H9 (cell line): ENCODE results near the gene MS4A15. TPM values are rescaled to one million over a fixed set of nuclear protein-coding genes. Genes with fewer than 3 reads are reported as not detected.

Experiments
- DNase-seq: peaks from one replicate; pipeline ENCODE4 v3.0.0-alpha.2; 2017
- H2AFZ ChIP-seq: one replicate; pipeline ENCODE4 v1.6.1; 2013; ENCODE audit warnings: mild to moderate bottlenecking, low read length, control low read depth, moderate library complexity
- H2AK5ac ChIP-seq: 2 replicates; pipeline ENCODE4 v1.6.1; 2013; ENCODE audit warnings: low read length, control low read depth, mixed read lengths; ENCODE audit not compliant: insufficient read length
- H2BK120ac ChIP-seq: one replicate; pipeline ENCODE4 v1.6.1; 2013; ENCODE audit warnings: low read depth, mild to moderate bottlenecking, low read length, control low read depth, inconsistent platforms; ENCODE audit not compliant: poor library complexity, severe bottlenecking
- H2BK12ac ChIP-seq: 2 replicates; pipeline ENCODE4 v1.6.1; 2013; ENCODE audit warnings: low read length, control low read depth, mixed read lengths, low read depth; ENCODE audit not compliant: insufficient read length
- H2BK15ac ChIP-seq: 2 replicates; pipeline ENCODE4 v1.6.1; 2013; ENCODE audit warnings: low read depth, low read length, control low read depth
- H2BK20ac ChIP-seq: one replicate; pipeline ENCODE4 v1.6.1; 2013; ENCODE audit warnings: low read depth, mild to moderate bottlenecking, low read length, control low read depth, inconsistent platforms; ENCODE audit not compliant: poor library complexity, severe bottlenecking
- H2BK5ac ChIP-seq: 2 replicates; pipeline ENCODE4 v1.6.1; 2013; ENCODE audit warnings: low read length, control low read depth, mixed read lengths; ENCODE audit not compliant: insufficient read length
- H3K14ac ChIP-seq: 2 replicates; pipeline ENCODE4 v1.6.1; 2013; ENCODE audit warnings: low read length, control low read depth; ENCODE audit not compliant: insufficient read depth
- H3K18ac ChIP-seq: 2 replicates; pipeline ENCODE4 v1.6.1; 2013; ENCODE audit warnings: low read depth, mild to moderate bottlenecking, mixed read lengths, low read length, control low read depth; ENCODE audit not compliant: insufficient read length
- H3K23ac ChIP-seq: 2 replicates; pipeline ENCODE4 v1.6.1; 2013; ENCODE audit warnings: low read length, control low read depth, mixed read lengths, low read depth; ENCODE audit not compliant: insufficient read length
- H3K23me2 ChIP-seq: 2 replicates; pipeline ENCODE4 v1.6.1; 2013; ENCODE audit warnings: low read depth, mild to moderate bottlenecking, mixed read lengths, low read length, control low read depth; ENCODE audit not compliant: insufficient read length, poor library complexity, severe bottlenecking
- H3K27ac ChIP-seq: 2 replicates; pipeline ENCODE4 v1.5.1; 2013; ENCODE audit warnings: low read length, control low read depth, mixed read lengths, low read depth; ENCODE audit not compliant: insufficient read length
- H3K27me3 ChIP-seq: 2 replicates; pipeline ENCODE4 v1.6.1; 2013; ENCODE audit warnings: low read length, control low read depth, inconsistent platforms; ENCODE audit not compliant: insufficient read depth
- H3K4ac ChIP-seq: 2 replicates; pipeline ENCODE4 v1.6.1; 2013; ENCODE audit warnings: low read depth, mild to moderate bottlenecking, control low read depth, inconsistent platforms, low read length, moderate library complexity
- H3K4me1 ChIP-seq: 2 replicates; pipeline ENCODE4 v1.6.1; 2013; ENCODE audit warnings: low read length, control low read depth, inconsistent platforms; ENCODE audit not compliant: insufficient read depth
- H3K4me2 ChIP-seq: 2 replicates; pipeline ENCODE4 v1.6.1; 2013; ENCODE audit warnings: low read length, control low read depth, mixed read lengths; ENCODE audit not compliant: insufficient read length, insufficient read depth
- H3K56ac ChIP-seq: 2 replicates; pipeline ENCODE4 v1.6.1; 2013; ENCODE audit warnings: low read depth, mild to moderate bottlenecking, mixed read lengths, low read length, control low read depth; ENCODE audit not compliant: insufficient read length
- H3K79me1 ChIP-seq: 2 replicates; pipeline ENCODE4 v1.6.1; 2013; ENCODE audit warnings: low read depth, mild to moderate bottlenecking, moderate library complexity, low read length, control low read depth, inconsistent platforms; ENCODE audit not compliant: insufficient read depth, poor library complexity, severe bottlenecking
- H3K79me2 ChIP-seq: 2 replicates; pipeline ENCODE4 v1.6.1; 2013; ENCODE audit warnings: low read length, control low read depth, inconsistent platforms; ENCODE audit not compliant: insufficient read depth
- H3K9ac ChIP-seq: 2 replicates; pipeline ENCODE4 v1.6.1; 2013; ENCODE audit warnings: low read length, control low read depth, mixed read lengths; ENCODE audit not compliant: insufficient read length; ENCODE audit errors: extremely low read depth
- H3K9me3 ChIP-seq: one replicate; pipeline ENCODE4 v1.6.1; 2013; ENCODE audit warnings: low read depth, low read length, inconsistent platforms; ENCODE audit not compliant: control insufficient read depth
- H3T11ph ChIP-seq: one replicate; pipeline ENCODE4 v1.6.1; 2013; ENCODE audit warnings: mild to moderate bottlenecking, low read length, control low read depth, inconsistent platforms
- H4K20me1 ChIP-seq: one replicate; pipeline ENCODE4 v1.6.1; 2013; ENCODE audit not compliant: control insufficient read depth, insufficient read length, insufficient read depth
- H4K5ac ChIP-seq: 2 replicates; pipeline ENCODE4 v1.6.1; 2013; ENCODE audit warnings: low read depth, mild to moderate bottlenecking, mixed read lengths, low read length, control low read depth; ENCODE audit not compliant: insufficient read length
- H4K8ac ChIP-seq: replicated peaks from 2 replicates; pipeline ENCODE4 v1.6.1; 2013; ENCODE audit warnings: low read length, control low read depth, mixed read lengths, low read depth; ENCODE audit not compliant: insufficient read length
- H4K91ac ChIP-seq: 2 replicates; pipeline ENCODE4 v1.6.1; 2013; ENCODE audit warnings: low read depth, mild to moderate bottlenecking, moderate library complexity, mixed read lengths, low read length, control low read depth; ENCODE audit not compliant: insufficient read length
- H3K27ac Mint-ChIP-seq, 3 experiments: 2 replicates in 2 of 3; 3 replicates in 1 of 3; pipeline ENCODE4 v1.8.0; 2020 to 2021; ENCODE audit warnings: mixed read lengths in 3 of 3, mild to moderate bottlenecking in 1 of 3, moderate library complexity in 1 of 3
- H3K27me3 Mint-ChIP-seq: 2 replicates; pipeline ENCODE4 v1.8.0; 2021; ENCODE audit warnings: low read depth, mild to moderate bottlenecking, moderate library complexity, mixed read lengths
- H3K36me3 Mint-ChIP-seq, 3 experiments: 2 replicates in 2 of 3; 3 replicates in 1 of 3; pipeline ENCODE4 v1.8.0; 2020 to 2021; ENCODE audit warnings: low read depth in 3 of 3, mixed read lengths in 3 of 3; ENCODE audit not compliant: insufficient read depth in 1 of 3
- H3K4me1 Mint-ChIP-seq, 2 experiments: 2 replicates each; pipeline ENCODE4 v1.8.0; 2020; ENCODE audit warnings: mixed read lengths in 2 of 2
- H3K4me3 Mint-ChIP-seq, 2 experiments: 2 replicates in 1 of 2; 3 replicates in 1 of 2; pipeline ENCODE4 v1.8.0; 2020 to 2021; ENCODE audit warnings: mild to moderate bottlenecking in 2 of 2, mixed read lengths in 2 of 2, moderate library complexity in 1 of 2
- H3K9me3 Mint-ChIP-seq, 2 experiments: 2 replicates in 1 of 2; 3 replicates in 1 of 2; pipeline ENCODE4 v1.8.0; 2020; ENCODE audit warnings: mild to moderate bottlenecking in 2 of 2, mixed read lengths in 2 of 2, moderate library complexity in 1 of 2
- WGBS: extraction: QIAGEN DNeasy Blood & Tissue Kit; methylation state at CpG from one replicate; pipeline ENCODE4 v1.1.7; 2013; ENCODE audit warnings: missing lambda C conversion rate, low lambda C conversion rate, mixed read lengths; ENCODE audit not compliant: insufficient read length; ENCODE audit errors: extremely low coverage; 5-methylcytosine and 5-hydroxymethylcytosine counted together
- total RNA-seq: library from RNA; stranded (reverse); gene quantifications from 2 replicates; pipeline ENCODE4 v1.2.1, GENCODE V29; 2021
- TF ChIP-seq, protein P1 (sequence below): fragments of 200-600 bp; sonication (generic); conservative IDR thresholded peaks from 3 replicates; pipeline ENCODE4 v1.8.0; 2021; ENCODE audit warnings: antibody characterized with exemption, mild to moderate bottlenecking

MS4A15 gene
- total RNA-seq, 1 experiment from 2014 or later, result 0.11 TPM

DNA sequence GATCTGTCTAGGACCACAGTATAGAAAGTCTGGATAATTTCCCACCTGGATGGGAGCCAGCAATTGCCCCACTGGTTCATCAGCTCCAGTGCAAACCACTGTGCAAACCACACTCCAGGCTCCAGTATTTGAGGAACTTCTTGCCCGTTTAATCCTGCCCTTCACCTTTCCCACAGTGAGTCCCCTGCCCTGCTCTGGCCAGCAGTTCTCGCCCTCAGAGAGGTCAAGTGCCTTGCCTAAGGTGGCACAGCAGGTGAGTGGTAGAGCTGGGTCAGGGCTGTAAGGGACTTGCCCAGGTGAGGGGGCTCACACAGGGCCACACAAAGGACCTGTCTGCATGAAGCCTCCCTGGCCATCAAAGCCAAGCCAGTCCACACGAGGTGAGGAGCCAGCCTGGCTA is 52.6 kb downstream of the MS4A15 start:
- no peak overlapping the region for H4K5ac ChIP-seq
- H2BK120ac ChIP-seq, result no peak overlapping the region
- no peak overlapping the region for H3K27ac ChIP-seq
- H2BK15ac ChIP-seq, result no peak overlapping the region
- no peaks in the 10 kb centered on the region for H3K79me2 ChIP-seq
- H3K4me3 Mint-ChIP-seq, result no peak overlapping the region
- peaks cover 19% of the 10 kb centered on the region for H3K27me3 Mint-ChIP-seq
- H2AK5ac ChIP-seq, result no peak overlapping the region
- H3K23me2 ChIP-seq, result no peaks in the 10 kb centered on the region
- no peak overlapping the region for H3K56ac ChIP-seq
- DNase-seq, result no peak
- no peak overlapping the region for H3K9ac ChIP-seq
- H3K4me2 ChIP-seq, result no peak overlapping the region
- no peak overlapping the region for H3T11ph ChIP-seq
- H3K23ac ChIP-seq, result no peak overlapping the region
- no peaks in the 10 kb centered on the region for H3K79me1 ChIP-seq
- no peak overlapping the region for H3K27ac Mint-ChIP-seq
- H4K8ac ChIP-seq, result no peak overlapping the region
- no CpG with 5 or more reads among the region's 3 CpGs for WGBS
- no peak overlapping the region for H3K4ac ChIP-seq
- TF ChIP-seq, protein P1, sequence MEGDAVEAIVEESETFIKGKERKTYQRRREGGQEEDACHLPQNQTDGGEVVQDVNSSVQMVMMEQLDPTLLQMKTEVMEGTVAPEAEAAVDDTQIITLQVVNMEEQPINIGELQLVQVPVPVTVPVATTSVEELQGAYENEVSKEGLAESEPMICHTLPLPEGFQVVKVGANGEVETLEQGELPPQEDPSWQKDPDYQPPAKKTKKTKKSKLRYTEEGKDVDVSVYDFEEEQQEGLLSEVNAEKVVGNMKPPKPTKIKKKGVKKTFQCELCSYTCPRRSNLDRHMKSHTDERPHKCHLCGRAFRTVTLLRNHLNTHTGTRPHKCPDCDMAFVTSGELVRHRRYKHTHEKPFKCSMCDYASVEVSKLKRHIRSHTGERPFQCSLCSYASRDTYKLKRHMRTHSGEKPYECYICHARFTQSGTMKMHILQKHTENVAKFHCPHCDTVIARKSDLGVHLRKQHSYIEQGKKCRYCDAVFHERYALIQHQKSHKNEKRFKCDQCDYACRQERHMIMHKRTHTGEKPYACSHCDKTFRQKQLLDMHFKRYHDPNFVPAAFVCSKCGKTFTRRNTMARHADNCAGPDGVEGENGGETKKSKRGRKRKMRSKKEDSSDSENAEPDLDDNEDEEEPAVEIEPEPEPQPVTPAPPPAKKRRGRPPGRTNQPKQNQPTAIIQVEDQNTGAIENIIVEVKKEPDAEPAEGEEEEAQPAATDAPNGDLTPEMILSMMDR, result no peak
- H3K14ac ChIP-seq, result no peak overlapping the region; the same call in 1 of the 2 replicates
- H3K4me1 ChIP-seq, result no peaks in the 10 kb centered on the region
- H3K9me3 Mint-ChIP-seq, result peaks cover 5% of the 10 kb centered on the region in 2 experiments; a peak in 4 of 5 replicates
- no peaks in the 10 kb centered on the region for H3K9me3 ChIP-seq
- H3K27me3 ChIP-seq, result no peaks in the 10 kb centered on the region
- H4K91ac ChIP-seq, result no peak overlapping the region
- H3K36me3 Mint-ChIP-seq, result peaks cover 0 to 7% (median 0%) of the 10 kb centered on the region in 3 experiments; a peak in 2 of 7 replicates
- H2BK20ac ChIP-seq, result no peak overlapping the region
- H4K20me1 ChIP-seq, result no peaks in the 10 kb centered on the region
- no peak overlapping the region for H2AFZ ChIP-seq
- no peak overlapping the region for H3K18ac ChIP-seq
- H2BK5ac ChIP-seq, result no peak overlapping the region
- no peak overlapping the region for H2BK12ac ChIP-seq
- peaks cover 0 to 3% of the 10 kb centered on the region in 2 experiments; a peak in 2 of 4 replicates for H3K4me1 Mint-ChIP-seq
